GM12878 (cell line): ENCODE measurements around the gene FTO. TPM values are rescaled to one million over a fixed set of nuclear protein-coding genes. Genes with fewer than 3 reads are reported as not detected.

Experiments used
- ATAC-seq: fragments of 200-7000 bp; cut with Tn5 transposase; 3 replicates; pipeline ENCODE4 v1.9.1; 2020; ENCODE audit warnings: mild to moderate bottlenecking, moderate library complexity
- BruUV-seq: library from RNA; stranded (reverse); fragments of 400-500 nt; replicated peaks from 2 replicates; lab custom pipeline; 2021; lab: Mats Ljungman, UMichigan
- CTCF ChIA-PET: fragments of 300-600 bp; sonication (Branson Sonifier 250); formaldehyde crosslinking; extraction: SDS; loops from one replicate; lab custom pipeline; 2021; ENCODE audit warnings: inconsistent platforms; lab: Yijun Ruan, JAX
- POLR2A ChIA-PET: fragments of 350-600 bp; formaldehyde crosslinking; extraction: SDS; loops from one replicate; lab custom pipeline; 2021; ENCODE audit warnings: inconsistent platforms; lab: Charles Lee
- RAD21 ChIA-PET: fragments of 300-600 bp; sonication (Branson Sonifier 250); formaldehyde crosslinking; loops from one replicate; lab custom pipeline; 2023; ENCODE audit warnings: antibody characterized with exemption; ENCODE audit not compliant: unreplicated experiment; lab: Charles Lee
- SMC1A ChIA-PET: fragments of 300-600 bp; sonication (Branson Sonifier 250); formaldehyde crosslinking; loops from one replicate; lab custom pipeline; 2023; ENCODE audit not compliant: unreplicated experiment, uncharacterized antibody; lab: Charles Lee
- DNase-seq: peaks from one replicate; pipeline ENCODE4 v3.0.0-alpha.2; 2011; ENCODE audit warnings: low read depth, low spot score
- FAIRE-seq: peaks from 3 replicates; lab custom pipeline; 2011; peaks lifted over from hg19 to GRCh38; lab: Jason Lieb, UNC
- H2AFZ ChIP-seq: 2 replicates; pipeline ENCODE4 v1.6.0; 2011; ENCODE audit warnings: low read depth, low read length, control low read depth; ENCODE audit not compliant: control insufficient read depth
- H3K27ac ChIP-seq: 2 replicates; pipeline ENCODE4 v1.5.1; 2011; ENCODE audit warnings: control low read depth; ENCODE audit not compliant: control insufficient read depth, insufficient read depth
- H3K27me3 ChIP-seq, 2 experiments: replicated peaks in 1 of 2; 2 replicates each; pipeline versions ENCODE4 v1.6.0 to v1.6.1; 2011; ENCODE audit warnings: low read length in 1 of 2; ENCODE audit not compliant: control insufficient read depth in 2 of 2, insufficient read depth in 2 of 2
- H3K36me3 ChIP-seq, 2 experiments: 2 replicates each; pipeline ENCODE4 v1.5.1; 2011; ENCODE audit warnings: low read length in 1 of 2; ENCODE audit not compliant: control insufficient read depth in 2 of 2, insufficient read depth in 2 of 2
- H3K4me1 ChIP-seq: 2 replicates; pipeline ENCODE4 v1.6.1; 2011; ENCODE audit warnings: mild to moderate bottlenecking, low read length, moderate library complexity, mixed read lengths; ENCODE audit not compliant: control insufficient read depth, insufficient read depth
- H3K4me2 ChIP-seq: 2 replicates; pipeline ENCODE4 v1.6.0; 2011; ENCODE audit warnings: control low read depth; ENCODE audit not compliant: control insufficient read depth, insufficient read depth
- H3K4me3 ChIP-seq: fragments of 200-600 bp; sonication (generic); 2 replicates; pipeline ENCODE4 v1.5.1; 2016
- H3K79me2 ChIP-seq: 2 replicates; pipeline ENCODE4 v1.6.0; 2011; ENCODE audit warnings: low read length; ENCODE audit not compliant: control insufficient read depth, insufficient read depth
- H3K9ac ChIP-seq: 2 replicates; pipeline ENCODE4 v1.8.0; 2011; ENCODE audit warnings: low read length, control low read depth, mixed read lengths; ENCODE audit not compliant: control insufficient read depth, insufficient read depth
- H3K9me3 ChIP-seq: replicated peaks from 3 replicates; pipeline ENCODE4 v1.5.1; 2011; ENCODE audit warnings: mild to moderate bottlenecking, low read length; ENCODE audit not compliant: control insufficient read depth, insufficient read depth
- H4K20me1 ChIP-seq: 2 replicates; pipeline ENCODE4 v1.6.0; 2011; ENCODE audit not compliant: control insufficient read depth, insufficient read depth
- BMI1 ChIP-seq: fragments of 450-650 bp; IDR thresholded peaks from 2 replicates; pipeline ENCODE4 v1.6.1; 2016; ENCODE audit warnings: mild to moderate bottlenecking, moderate library complexity, borderline replicate concordance
- CBX3 ChIP-seq: fragments of 200-600 bp; sonication (generic); IDR thresholded peaks from 2 replicates; pipeline ENCODE4 v1.6.1; 2016; ENCODE audit warnings: low read depth, borderline replicate concordance
- ETV6 ChIP-seq, 2 experiments: fragments of 450-650 bp in 1 of 2; IDR thresholded peaks in 1 of 2; conservative IDR thresholded peaks in 1 of 2; 2 replicates each; pipeline ENCODE4 v1.6.1; 2014; ENCODE audit warnings: antibody characterized with exemption in 1 of 2, borderline replicate concordance in 1 of 2, low read depth in 1 of 2, mild to moderate bottlenecking in 1 of 2, moderate library complexity in 1 of 2
- HDAC2 ChIP-seq: fragments of 200-600 bp; sonication (generic); IDR thresholded peaks from 2 replicates; pipeline ENCODE4 v1.6.1; 2017
- KAT2A ChIP-seq: conservative IDR thresholded peaks from 2 replicates; pipeline ENCODE4 v1.6.1; 2011; ENCODE audit warnings: low read depth, low read length; ENCODE audit not compliant: control insufficient read depth
- NFXL1 ChIP-seq: fragments of 450-650 bp; IDR thresholded peaks from 2 replicates; pipeline ENCODE4 v1.6.1; 2017; ENCODE audit warnings: antibody characterized with exemption, mild to moderate bottlenecking, borderline replicate concordance
- NR2F1 ChIP-seq: fragments of 450-650 bp; conservative IDR thresholded peaks from 2 replicates; pipeline ENCODE4 v1.6.1; 2017; ENCODE audit warnings: mild to moderate bottlenecking
- POLR2AphosphoS5 ChIP-seq: IDR thresholded peaks from 2 replicates; pipeline ENCODE4 v1.6.1; 2011; ENCODE audit warnings: mild to moderate bottlenecking, low read length, inconsistent platforms
- POU2F2 ChIP-seq: IDR thresholded peaks from 3 replicates; pipeline ENCODE4 v1.6.1; 2011; ENCODE audit warnings: low read depth, mild to moderate bottlenecking, low read length, borderline replicate concordance
- RAD51 ChIP-seq: fragments of 450-650 bp; IDR thresholded peaks from 2 replicates; pipeline ENCODE4 v1.6.1; 2016; ENCODE audit warnings: moderate library complexity, mild to moderate bottlenecking, inconsistent platforms
- SIX5 ChIP-seq: IDR thresholded peaks from 2 replicates; pipeline ENCODE4 v1.6.1; 2011; ENCODE audit warnings: mild to moderate bottlenecking, low read depth, low read length, moderate library complexity; ENCODE audit not compliant: severe bottlenecking
- SMC3 ChIP-seq: IDR thresholded peaks from 2 replicates; pipeline ENCODE4 v1.6.1; 2011; ENCODE audit warnings: low read length, improper control_type of control experiment, borderline replicate concordance
- SREBF2 ChIP-seq: IDR thresholded peaks from 2 replicates; pipeline ENCODE4 v1.6.1; 2012; ENCODE audit warnings: mild to moderate bottlenecking, low read length
- ZNF274 ChIP-seq: IDR thresholded peaks from one replicate; pipeline ENCODE4 v1.8.0; 2011; ENCODE audit not compliant: insufficient read length, insufficient read depth
- ZZZ3 ChIP-seq: IDR thresholded peaks from 2 replicates; pipeline ENCODE4 v1.6.1; 2011; ENCODE audit warnings: low read depth; ENCODE audit not compliant: control insufficient read depth, insufficient read length
- WGBS: methylation state at CpG from one replicate; pipeline ENCODE4 v1.1.6; 2016; ENCODE audit warnings: low lambda C conversion rate; ENCODE audit not compliant: insufficient replicate concordance, insufficient coverage; ENCODE audit errors: missing lambda C conversion rate; 5-methylcytosine and 5-hydroxymethylcytosine counted together
- in situ Hi-C: fragments of 300-500 bp; cut with MboI; formaldehyde crosslinking; loops from 9 replicates; pipeline ENCODE4 v1.14.3; 2018; ENCODE audit warnings: mixed read lengths
- intact Hi-C: fragments of 100-400 bp; cut with micrococcal nuclease; formaldehyde crosslinking; loops from one replicate; pipeline ENCODE4 v1.14.2; 2022; ENCODE audit not compliant: unreplicated experiment
- polyA plus RNA-seq, 11 experiments: library from polyadenylated mRNA; depleted of rRNA in 4 of 11; unstranded in 6 of 11; stranded (reverse) in 5 of 11; fragments of >200 nt; fragmentation: Nextera tagmentation in 4 of 11; fragmentation: Illumina TruSeq in 1 of 11; extraction: Ambion mirVana in 4 of 11; extraction: Trizol in 1 of 11; gene quantifications; 1 replicate in 1 of 11; 2 replicates in 10 of 11; pipeline versions ENCODE4 v1.2.1 to v1.2.3, GENCODE V29; 2011 to 2016; ENCODE audit warnings: inconsistent platforms in 2 of 11, missing spikeins in 2 of 11, low read depth in 1 of 11
- total RNA-seq, 4 experiments: library from RNA; depleted of rRNA in 3 of 4; stranded (reverse); fragments of >200 nt in 3 of 4; fragmentation: Illumina TruSeq in 1 of 4; extraction: Trizol in 1 of 4; gene quantifications; 2 replicates each; pipeline versions ENCODE4 v1.2.1 to v1.2.3, GENCODE V29; 2013 to 2021
- TF ChIP-seq, protein P1 (sequence below): fragments of 450-650 bp; IDR thresholded peaks from 2 replicates; pipeline ENCODE4 v1.6.1; 2017; ENCODE audit warnings: mild to moderate bottlenecking, moderate library complexity
- TF ChIP-seq, protein P2 (sequence below): IDR thresholded peaks from 2 replicates; pipeline ENCODE4 v1.6.1; 2011; ENCODE audit warnings: mild to moderate bottlenecking, low read depth, low read length, moderate library complexity; ENCODE audit not compliant: insufficient replicate concordance

The FTO gene
- total and polyA plus RNA-seq, 10 of the 15 experiments (the other 5 are each of a cell fraction or from before 2014, with no cell fraction given) = 20.1 to 55.0 (median 47.0) TPM

DNA sequence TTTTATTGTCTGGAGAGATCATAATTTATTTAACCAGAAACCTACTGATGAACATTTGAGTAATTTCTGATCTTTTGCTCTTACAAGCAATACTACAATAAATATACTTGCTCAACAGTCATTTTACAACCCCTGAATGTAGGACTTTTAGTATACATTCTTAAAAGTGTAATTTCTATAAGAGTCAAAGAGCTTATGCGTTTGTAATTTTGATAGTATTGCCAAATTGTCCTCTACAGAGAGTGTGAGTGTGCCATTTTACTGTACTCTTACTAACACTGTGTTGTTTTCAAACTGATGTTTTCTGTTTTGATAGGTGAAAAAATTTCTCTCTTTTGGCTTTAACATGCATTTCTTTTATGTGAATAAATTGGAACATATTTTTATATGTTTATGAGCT, 139.1 kb downstream of the FTO start:
- BruUV-seq = no TSS peak
- H3K4me1 ChIP-seq = peaks cover 4% of the 10 kb centered on the region
- ChIA-PET SMC1A (no interaction called here), POLR2A (no interaction called here), RAD21 (no interaction called here), CTCF (interaction anchor here (1.2 kb wide), 1 partner anchor 11 kb away, joined by 3 read pairs; no protein-coding TSS in a partner anchor)
- WGBS = 30% methylated on average over 1 of the region's 1 CpG
- no peak overlapping the region for H2AFZ ChIP-seq
- FAIRE-seq (no peak), DNase-seq (no peak), ATAC-seq (no peak)
- in situ Hi-C loops (no loop called here), intact Hi-C loops (no loop called here)
- H3K27me3 ChIP-seq = no peaks in the 10 kb centered on the region
- no peak overlapping the region for H3K9ac ChIP-seq
- no peak overlapping the region for H3K4me2 ChIP-seq
- no peaks in the 10 kb centered on the region for H3K9me3 ChIP-seq
- H4K20me1 ChIP-seq = no peaks in the 10 kb centered on the region
- no peaks in the 10 kb centered on the region for H3K36me3 ChIP-seq
- H3K79me2 ChIP-seq = no peaks in the 10 kb centered on the region
- no peak overlapping the region for H3K27ac ChIP-seq
- TF ChIP-seq NFXL1 = no peak
- no peak for TF ChIP-seq SMC3
- TF ChIP-seq POU2F2 = no peak
- no peak for TF ChIP-seq SIX5
- no peak for TF ChIP-seq KAT2A
- TF ChIP-seq ZZZ3 = no peak
- no peak for TF ChIP-seq POLR2AphosphoS5
- no peak for TF ChIP-seq CBX3
- no peak for TF ChIP-seq BMI1
- no peak for TF ChIP-seq ETV6 (conservative IDR thresholded peaks at IDR 0.05 in 1 of 2, IDR thresholded peaks at IDR 0.05 in 1 of 2; ENCODE audit: borderline replicate concordance in 1 of 2, low read depth in 1 of 2)
- no peak for TF ChIP-seq HDAC2
- TF ChIP-seq, protein P1, sequence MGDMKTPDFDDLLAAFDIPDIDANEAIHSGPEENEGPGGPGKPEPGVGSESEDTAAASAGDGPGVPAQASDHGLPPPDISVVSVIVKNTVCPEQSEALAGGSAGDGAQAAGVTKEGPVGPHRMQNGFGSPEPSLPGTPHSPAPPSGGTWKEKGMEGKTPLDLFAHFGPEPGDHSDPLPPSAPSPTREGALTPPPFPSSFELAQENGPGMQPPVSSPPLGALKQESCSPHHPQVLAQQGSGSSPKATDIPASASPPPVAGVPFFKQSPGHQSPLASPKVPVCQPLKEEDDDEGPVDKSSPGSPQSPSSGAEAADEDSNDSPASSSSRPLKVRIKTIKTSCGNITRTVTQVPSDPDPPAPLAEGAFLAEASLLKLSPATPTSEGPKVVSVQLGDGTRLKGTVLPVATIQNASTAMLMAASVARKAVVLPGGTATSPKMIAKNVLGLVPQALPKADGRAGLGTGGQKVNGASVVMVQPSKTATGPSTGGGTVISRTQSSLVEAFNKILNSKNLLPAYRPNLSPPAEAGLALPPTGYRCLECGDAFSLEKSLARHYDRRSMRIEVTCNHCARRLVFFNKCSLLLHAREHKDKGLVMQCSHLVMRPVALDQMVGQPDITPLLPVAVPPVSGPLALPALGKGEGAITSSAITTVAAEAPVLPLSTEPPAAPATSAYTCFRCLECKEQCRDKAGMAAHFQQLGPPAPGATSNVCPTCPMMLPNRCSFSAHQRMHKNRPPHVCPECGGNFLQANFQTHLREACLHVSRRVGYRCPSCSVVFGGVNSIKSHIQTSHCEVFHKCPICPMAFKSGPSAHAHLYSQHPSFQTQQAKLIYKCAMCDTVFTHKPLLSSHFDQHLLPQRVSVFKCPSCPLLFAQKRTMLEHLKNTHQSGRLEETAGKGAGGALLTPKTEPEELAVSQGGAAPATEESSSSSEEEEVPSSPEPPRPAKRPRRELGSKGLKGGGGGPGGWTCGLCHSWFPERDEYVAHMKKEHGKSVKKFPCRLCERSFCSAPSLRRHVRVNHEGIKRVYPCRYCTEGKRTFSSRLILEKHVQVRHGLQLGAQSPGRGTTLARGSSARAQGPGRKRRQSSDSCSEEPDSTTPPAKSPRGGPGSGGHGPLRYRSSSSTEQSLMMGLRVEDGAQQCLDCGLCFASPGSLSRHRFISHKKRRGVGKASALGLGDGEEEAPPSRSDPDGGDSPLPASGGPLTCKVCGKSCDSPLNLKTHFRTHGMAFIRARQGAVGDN = no peak
- TF ChIP-seq ZNF274 = no peak
- no peak for TF ChIP-seq SREBF2
- TF ChIP-seq, protein P2, sequence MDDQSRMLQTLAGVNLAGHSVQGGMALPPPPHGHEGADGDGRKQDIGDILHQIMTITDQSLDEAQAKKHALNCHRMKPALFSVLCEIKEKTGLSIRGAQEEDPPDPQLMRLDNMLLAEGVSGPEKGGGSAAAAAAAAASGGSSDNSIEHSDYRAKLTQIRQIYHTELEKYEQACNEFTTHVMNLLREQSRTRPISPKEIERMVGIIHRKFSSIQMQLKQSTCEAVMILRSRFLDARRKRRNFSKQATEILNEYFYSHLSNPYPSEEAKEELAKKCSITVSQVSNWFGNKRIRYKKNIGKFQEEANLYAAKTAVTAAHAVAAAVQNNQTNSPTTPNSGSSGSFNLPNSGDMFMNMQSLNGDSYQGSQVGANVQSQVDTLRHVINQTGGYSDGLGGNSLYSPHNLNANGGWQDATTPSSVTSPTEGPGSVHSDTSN = no peak
- TF ChIP-seq NR2F1 = no peak
- no peak for TF ChIP-seq RAD51
- H3K4me3 ChIP-seq = no peak overlapping the region
